HepG2 (cell line): Measurements from ENCODE around the gene HMGN4. TPM values are rescaled to one million over a fixed set of nuclear protein-coding genes. Genes with fewer than 3 reads are reported as not detected.
A peak's percentile ranks its signal among the peaks of the same experiment; 100 is the strongest.

ENCODE experiments used
- ELF1 ChIP-seq: sonication (generic); formaldehyde crosslinking; IDR thresholded peaks from 2 replicates; pipeline ENCODE4 v1.4.0; 2020; ENCODE audit warnings: missing genetic modification reagents
- GATAD1 ChIP-seq: IDR thresholded peaks from 2 replicates; pipeline ENCODE4 v1.6.1; 2016; ENCODE audit warnings: missing genetic modification reagents, missing compliant biosample characterization
- HMG20B ChIP-seq: conservative IDR thresholded peaks from 2 replicates; pipeline ENCODE4 v1.6.1; 2016; ENCODE audit warnings: missing genetic modification reagents, missing compliant biosample characterization
- HMGXB4 ChIP-seq, 2 experiments: sonication (generic) in 1 of 2; formaldehyde crosslinking in 1 of 2; IDR thresholded peaks; 2 replicates each; pipeline versions ENCODE4 v1.4.0 to v1.6.1; 2018 to 2020; ENCODE audit warnings: missing genetic modification reagents in 2 of 2, borderline replicate concordance in 1 of 2, low read depth in 1 of 2, mild to moderate bottlenecking in 1 of 2, missing biosample characterization in 1 of 2
- LRRFIP1 ChIP-seq: sonication (generic); formaldehyde crosslinking; conservative IDR thresholded peaks from 2 replicates; pipeline ENCODE4 v1.4.0; 2020; ENCODE audit warnings: missing genetic modification reagents
- NFIB ChIP-seq: sonication (generic); formaldehyde crosslinking; IDR thresholded peaks from 2 replicates; pipeline ENCODE4 v1.9.0; 2021; ENCODE audit warnings: missing genetic modification reagents, mild to moderate bottlenecking, borderline replicate concordance
- PHF8 ChIP-seq: sonication (generic); formaldehyde crosslinking; IDR thresholded peaks from 2 replicates; pipeline ENCODE4 v1.5.0; 2020; ENCODE audit warnings: missing genetic modification reagents
- PRDM4 ChIP-seq: sonication (generic); formaldehyde crosslinking; IDR thresholded peaks from 2 replicates; pipeline ENCODE4 v1.9.0; 2021; ENCODE audit warnings: missing genetic modification reagents, borderline replicate concordance
- RBFOX2 ChIP-seq: fragments of 200-400 bp; formaldehyde crosslinking; IDR thresholded peaks from 2 replicates; pipeline ENCODE4 v1.6.1; 2017; ENCODE audit warnings: low read depth, mild to moderate bottlenecking, low read length
- SKI ChIP-seq: fragments of 450-650 bp; IDR thresholded peaks from one replicate; pipeline ENCODE4 v1.6.1; 2018; ENCODE audit warnings: mild to moderate bottlenecking; ENCODE audit not compliant: partially characterized antibody
- TOPORS ChIP-seq: sonication (generic); formaldehyde crosslinking; IDR thresholded peaks from 2 replicates; pipeline ENCODE4 v1.8.0; 2023; ENCODE audit warnings: mild to moderate bottlenecking, missing genetic modification reagents
- TRAFD1 ChIP-seq: sonication (generic); formaldehyde crosslinking; IDR thresholded peaks from 2 replicates; pipeline ENCODE4 v1.5.1; 2020; ENCODE audit warnings: missing genetic modification reagents, mild to moderate bottlenecking, borderline replicate concordance
- U2AF1 ChIP-seq: fragments of 200-400 bp; formaldehyde crosslinking; optimal IDR thresholded peaks from 2 replicates; pipeline ENCODE3; 2017; ENCODE audit warnings: mild to moderate bottlenecking, low read depth, low read length
- UBTF ChIP-seq: sonication (generic); formaldehyde crosslinking; IDR thresholded peaks from 2 replicates; pipeline ENCODE4 v1.4.0; 2020; ENCODE audit warnings: mild to moderate bottlenecking, missing genetic modification reagents
- ZNF414 ChIP-seq: sonication (generic); formaldehyde crosslinking; IDR thresholded peaks from 2 replicates; pipeline ENCODE4 v1.5.0; 2020; ENCODE audit warnings: missing genetic modification reagents
- ZNF766 ChIP-seq: sonication (generic); formaldehyde crosslinking; IDR thresholded peaks from 2 replicates; pipeline ENCODE4 v1.5.0; 2020; ENCODE audit warnings: missing genetic modification reagents, borderline replicate concordance
- polyA plus RNA-seq, 8 experiments: library from polyadenylated mRNA; depleted of rRNA in 3 of 8; stranded (reverse) in 7 of 8; unstranded in 1 of 8; fragments of >200 nt; fragmentation: Illumina TruSeq in 4 of 8; extraction: Trizol in 4 of 8; gene quantifications; 2 replicates each; pipeline versions ENCODE4 v1.2.1 to v1.2.3, GENCODE V29; 2011 to 2016; ENCODE audit warnings: low read depth in 4 of 8, missing spikeins in 1 of 8, mixed read lengths in 1 of 8; ENCODE audit not compliant: insufficient read depth in 1 of 8
- total RNA-seq, 5 experiments: library from RNA; depleted of rRNA; stranded (reverse); fragments of >200 nt; fragmentation: Illumina TruSeq; extraction: Trizol; gene quantifications; 2 replicates each; pipeline ENCODE4 v1.2.3, GENCODE V29; 2016; ENCODE audit warnings: low read depth in 1 of 5

Gene HMGN4
- total and polyA plus RNA-seq, 2 of the 13 experiments (the other 11 are each of a cell fraction or from before 2014, with no cell fraction given), result 39.9 to 52.1 TPM

- 0 out of 2 replicates have a peak, but pooled peaks have one; percentile 26 for TF ChIP-seq PRDM4 (CRISPR knock-in tag)
- no peak for TF ChIP-seq SKI
- peak; percentile 96 to 99 for TF ChIP-seq HMGXB4 (CRISPR knock-in tag; IDR thresholded peaks at IDR 0.05; ENCODE audit: borderline replicate concordance in 1 of 2, low read depth in 1 of 2)
- no peak; the same call in 1 of the 2 replicates for TF ChIP-seq TOPORS
- TF ChIP-seq PHF8, result peak; percentile 96
- peak; percentile 83 for TF ChIP-seq ZNF766 (CRISPR knock-in tag)
- no peak for TF ChIP-seq TRAFD1
- no peak for TF ChIP-seq LRRFIP1 (CRISPR knock-in tag)
- TF ChIP-seq HMG20B (CRISPR knock-in tag), result no peak
- TF ChIP-seq UBTF, result peak; percentile 96
- TF ChIP-seq ELF1 (CRISPR knock-in tag), result peak; percentile 91
- no peak for TF ChIP-seq NFIB (CRISPR knock-in tag)
- TF ChIP-seq RBFOX2, result peak; percentile 91
- TF ChIP-seq U2AF1, result no peak
- peak; percentile 77; the same call in 1 of the 2 replicates for TF ChIP-seq GATAD1 (CRISPR knock-in tag)
- no peak for TF ChIP-seq ZNF414 (CRISPR knock-in tag)
These were observed at the start of gene HMGN4 (continued) for GRCh38 chr6:26537846-26538571.
